ENCODE data around the gene TAF3.

Gene TAF3

GRCh38 chr10:7906128-7906527 lies 87.8 kb downstream of the TAF3 start:
- no peak overlapping the region for H3K4me3 ChIP-seq
- TF ChIP-seq CTCF (IDR thresholded peaks at IDR 0.05), result no peak
- no peak for DNase-seq (ENCODE audit: low spot score)
- H3K27ac ChIP-seq, result no peak overlapping the region

DNA sequence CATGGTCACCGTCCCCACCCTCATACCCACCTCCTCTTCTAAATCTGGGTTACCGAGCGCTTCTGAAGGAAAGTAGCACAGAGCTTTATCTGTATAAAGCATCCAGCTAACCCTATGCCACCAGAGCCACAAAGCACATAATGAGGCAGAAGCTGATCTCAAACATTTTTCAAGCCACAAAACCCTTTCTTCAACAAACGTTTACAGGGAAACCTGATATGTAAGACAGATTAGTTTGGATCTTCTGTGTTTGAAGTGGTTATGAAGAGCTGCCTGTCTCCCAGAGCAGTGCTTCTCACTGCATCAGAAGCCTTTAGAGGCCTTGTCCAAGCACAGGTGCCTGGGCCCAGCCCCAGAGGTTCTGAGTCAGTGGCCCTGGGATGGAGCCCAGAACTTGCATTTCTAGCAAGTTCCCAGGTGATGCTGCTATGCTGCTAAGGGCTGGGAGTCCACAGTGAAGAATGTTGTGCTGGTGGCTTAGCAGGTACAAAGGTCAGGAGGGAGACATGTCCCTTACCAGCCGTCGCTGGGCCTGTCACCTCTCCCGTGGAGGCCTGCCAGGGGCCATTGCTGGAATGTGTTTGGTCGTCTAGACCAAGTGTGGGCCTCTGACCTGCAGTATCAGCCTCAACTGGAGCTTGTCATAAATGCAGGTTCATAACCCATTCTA lies 90.4 kb downstream of the TAF3 start:
- no peak overlapping the region for H3K4me3 ChIP-seq
- no peak overlapping the region for H3K27ac ChIP-seq
- no peak for TF ChIP-seq CTCF (IDR thresholded peaks at IDR 0.05)
- no peak for DNase-seq (ENCODE audit: low spot score)

GRCh38 chr10:7913126-7913872 lies 95.0 kb downstream of the TAF3 start:
- Histone ChIP-seq H3K4me3 (no peak overlapping the region), H3K27ac (no peak overlapping the region)
- no peak for DNase-seq (ENCODE audit: low spot score)
- no peak for TF ChIP-seq CTCF (IDR thresholded peaks at IDR 0.05)

DNA sequence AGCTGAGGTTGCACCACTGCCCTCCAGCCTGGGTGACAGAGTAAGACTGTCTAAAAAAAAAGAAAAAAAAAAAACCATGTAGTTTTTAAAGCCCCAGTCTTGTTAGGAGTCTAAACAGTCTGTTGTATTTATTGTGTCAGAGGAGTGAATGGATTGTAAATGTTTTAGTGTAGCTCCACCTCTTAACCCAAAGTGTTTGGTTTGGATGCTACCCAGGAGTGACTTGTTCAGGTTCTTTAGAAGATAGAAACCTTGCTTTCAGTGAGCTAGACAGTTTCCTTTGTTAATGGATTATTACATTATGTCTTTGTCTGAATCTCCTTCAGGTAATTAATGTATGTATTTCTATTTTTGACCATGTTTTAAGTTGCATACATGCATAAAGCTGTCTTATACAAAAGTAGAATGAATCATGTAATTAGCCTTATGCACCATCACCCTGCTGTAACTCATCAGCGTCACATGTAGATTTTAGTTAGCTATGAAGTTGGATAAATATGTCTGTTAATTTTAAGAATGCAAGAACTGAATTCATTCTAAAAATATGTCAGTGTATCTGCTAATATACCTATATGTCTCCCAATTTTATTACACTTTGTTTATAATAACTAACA lies 97.7 kb downstream of the TAF3 start:
- Histone ChIP-seq H3K4me3 (no peak overlapping the region), H3K27ac (no peak overlapping the region)
- DNase-seq (ENCODE audit: low spot score), result no peak
- TF ChIP-seq CTCF (IDR thresholded peaks at IDR 0.05), result no peak

DNA sequence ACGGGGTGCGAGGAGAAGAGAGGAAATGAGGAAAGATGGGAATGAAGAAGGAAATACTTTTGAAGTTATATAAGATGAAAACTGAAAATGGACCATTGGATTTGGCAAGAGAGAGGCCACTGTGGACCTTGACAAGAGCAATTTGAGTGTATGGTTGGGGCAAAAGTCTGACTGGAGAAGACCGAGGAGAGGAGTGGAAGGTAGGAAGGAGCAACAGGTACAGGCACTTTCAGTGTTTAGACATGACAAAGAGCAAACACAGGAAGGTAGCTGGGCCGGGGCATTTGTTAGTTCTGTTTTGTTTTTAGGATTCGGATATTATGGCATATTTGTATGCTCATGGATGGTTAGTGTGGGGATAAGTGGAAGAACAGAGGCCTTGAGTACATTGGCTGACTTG lies 99.4 kb downstream of the TAF3 start:
- H3K27ac ChIP-seq, result no peak overlapping the region
- TF ChIP-seq CTCF (IDR thresholded peaks at IDR 0.05), result no peak
- DNase-seq (ENCODE audit: low spot score), result no peak
- no peak overlapping the region for H3K4me3 ChIP-seq

- no peak overlapping the region for H3K27ac ChIP-seq
- H3K4me3 ChIP-seq, result no peak overlapping the region
- DNase-seq (ENCODE audit: low spot score), result no peak
- TF ChIP-seq CTCF (IDR thresholded peaks at IDR 0.05), result no peak
These were observed 104.4 kb downstream of the TAF3 start for GRCh38 chr10:7922707-7923106.

All from coronary artery (tissue), 2 donors.